Putamen (tissue), 1 donor: ENCODE results near the gene MACROD2.

Source experiments
- DNase-seq: peaks from one replicate; pipeline ENCODE4 v3.0.0-alpha.2; 2016; ENCODE audit warnings: low spot score

Gene MACROD2

GRCh38 chr20:14866841-14867514, 871.7 kb downstream of the MACROD2 start:
- no peak for DNase-seq

GRCh38 chr20:14877301-14878028, 882.1 kb downstream of the MACROD2 start:
- no peak for DNase-seq

- DNase-seq: no peak
Observed at GRCh38 chr20:14878676-14879019, 883.3 kb downstream of the MACROD2 start.

- no peak for DNase-seq
Observed at GRCh38 chr20:14879020-14879697, 883.8 kb downstream of the MACROD2 start.

DNA sequence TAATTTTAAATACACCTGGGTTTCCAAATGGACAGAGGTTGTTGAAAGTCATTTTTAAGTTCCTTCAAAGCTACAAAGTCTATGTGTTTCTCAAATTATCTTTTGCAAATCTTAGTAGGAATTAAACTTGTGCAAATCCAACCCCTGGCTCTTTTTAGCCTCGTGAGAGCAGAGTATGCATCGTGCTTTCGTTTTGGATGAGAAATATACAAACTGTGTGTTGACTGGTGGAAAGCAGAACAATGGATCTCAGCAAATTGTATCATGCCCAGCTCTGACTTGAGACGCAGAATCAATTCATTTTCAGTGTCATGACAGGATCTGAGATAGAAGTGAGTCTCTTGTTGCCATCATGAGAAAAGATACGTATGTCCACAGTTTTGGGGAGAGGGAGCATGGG, 884.5 kb downstream of the MACROD2 start:
- DNase-seq: no peak

GRCh38 chr20:14881518-14881917, 886.2 kb downstream of the MACROD2 start:
- DNase-seq: no peak

DNA sequence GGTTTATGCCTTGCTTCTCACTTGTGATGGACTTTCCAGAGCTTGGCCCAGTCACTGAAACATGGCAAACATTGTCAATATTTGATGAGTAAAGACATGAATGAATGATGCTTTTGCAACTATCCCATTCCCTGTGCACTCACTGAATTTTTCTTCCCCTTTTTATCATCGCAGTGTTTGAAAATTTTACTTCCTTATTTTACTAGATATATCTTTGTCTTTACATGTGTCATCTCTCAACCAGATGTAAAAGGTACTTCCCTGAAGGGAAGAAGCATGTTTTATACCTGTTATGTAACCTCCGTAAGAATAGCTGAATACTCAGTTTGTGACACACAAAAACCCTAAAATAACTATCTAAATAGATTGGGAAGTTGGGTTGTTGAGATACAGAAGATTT, 886.8 kb downstream of the MACROD2 start:
- no peak for DNase-seq

DNA sequence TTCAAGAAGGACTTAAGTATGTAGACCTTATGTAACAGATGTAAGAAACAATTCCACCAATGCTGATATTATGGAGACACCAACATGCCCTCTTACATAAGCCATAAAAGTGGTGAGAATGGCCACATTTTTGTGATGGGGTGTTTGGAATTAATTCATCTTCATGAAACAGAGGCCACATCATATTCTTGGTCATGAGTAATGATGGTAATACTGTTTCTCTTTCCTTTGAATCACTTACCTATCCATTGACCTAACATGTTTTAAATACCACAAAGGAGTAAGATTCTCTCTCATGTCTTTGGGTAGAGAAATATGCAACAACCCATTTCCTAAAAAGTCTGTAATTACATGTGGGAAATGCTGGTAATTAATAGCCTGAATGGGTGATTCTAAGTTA, 887.5 kb downstream of the MACROD2 start:
- DNase-seq: no peak

DNA sequence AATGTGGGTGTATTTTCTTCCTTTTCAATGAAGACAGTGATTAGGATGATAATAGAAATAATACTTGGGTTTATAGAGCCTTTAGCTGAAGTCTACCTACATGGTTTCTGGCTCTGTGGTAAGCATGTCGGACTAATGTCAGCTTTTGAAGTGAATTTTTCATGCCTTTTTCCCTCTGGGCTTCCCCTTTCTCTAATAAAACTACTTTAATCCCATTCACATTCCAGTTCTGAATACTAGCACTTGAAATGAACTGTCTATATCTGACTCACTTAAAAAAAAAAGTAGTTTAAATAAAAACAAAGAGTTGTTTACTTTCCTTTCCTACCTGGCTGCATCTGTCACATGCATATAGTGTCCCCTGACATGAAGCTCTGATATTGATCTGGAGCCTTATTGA, 888.0 kb downstream of the MACROD2 start:
- DNase-seq: no peak

DNA sequence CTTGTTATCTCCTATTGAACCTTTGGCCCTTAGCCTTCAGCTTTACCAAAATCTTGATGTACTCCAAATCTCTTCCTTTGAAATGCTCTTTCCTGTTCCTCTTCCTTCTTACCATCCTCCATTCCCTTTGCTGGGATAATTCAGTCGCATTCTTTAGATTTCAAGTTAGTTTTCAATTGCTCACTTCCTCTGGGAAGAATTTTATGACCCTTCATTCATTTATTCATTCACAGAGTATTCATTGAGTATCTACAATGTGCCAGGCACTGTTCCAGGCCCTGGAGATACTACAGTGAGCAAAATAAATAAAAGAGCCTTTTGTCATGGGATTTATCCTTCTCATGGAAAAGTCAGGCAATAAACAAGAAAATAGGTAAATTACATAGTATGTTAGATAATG, 890.3 kb downstream of the MACROD2 start:
- DNase-seq: no peak

DNA sequence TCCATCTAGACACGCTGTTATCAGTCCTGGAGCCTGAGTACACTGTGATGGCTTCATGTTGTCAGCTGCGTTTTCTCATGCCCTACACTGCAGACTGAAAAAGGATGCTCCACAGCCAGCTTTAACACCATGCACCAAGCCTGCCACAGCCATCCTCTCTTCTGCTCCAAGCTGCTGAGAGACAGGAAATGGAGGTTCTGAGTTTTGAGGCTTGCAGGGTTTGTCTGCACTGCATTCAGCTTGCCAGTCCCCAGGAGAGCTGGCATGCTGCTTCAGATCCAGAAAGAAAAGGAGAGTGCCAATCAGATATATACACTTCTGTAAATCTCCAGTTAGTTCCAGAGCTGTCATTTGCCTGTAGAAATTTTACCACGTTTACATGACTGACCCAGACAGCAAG, 892.8 kb downstream of the MACROD2 start:
- DNase-seq: no peak

DNA sequence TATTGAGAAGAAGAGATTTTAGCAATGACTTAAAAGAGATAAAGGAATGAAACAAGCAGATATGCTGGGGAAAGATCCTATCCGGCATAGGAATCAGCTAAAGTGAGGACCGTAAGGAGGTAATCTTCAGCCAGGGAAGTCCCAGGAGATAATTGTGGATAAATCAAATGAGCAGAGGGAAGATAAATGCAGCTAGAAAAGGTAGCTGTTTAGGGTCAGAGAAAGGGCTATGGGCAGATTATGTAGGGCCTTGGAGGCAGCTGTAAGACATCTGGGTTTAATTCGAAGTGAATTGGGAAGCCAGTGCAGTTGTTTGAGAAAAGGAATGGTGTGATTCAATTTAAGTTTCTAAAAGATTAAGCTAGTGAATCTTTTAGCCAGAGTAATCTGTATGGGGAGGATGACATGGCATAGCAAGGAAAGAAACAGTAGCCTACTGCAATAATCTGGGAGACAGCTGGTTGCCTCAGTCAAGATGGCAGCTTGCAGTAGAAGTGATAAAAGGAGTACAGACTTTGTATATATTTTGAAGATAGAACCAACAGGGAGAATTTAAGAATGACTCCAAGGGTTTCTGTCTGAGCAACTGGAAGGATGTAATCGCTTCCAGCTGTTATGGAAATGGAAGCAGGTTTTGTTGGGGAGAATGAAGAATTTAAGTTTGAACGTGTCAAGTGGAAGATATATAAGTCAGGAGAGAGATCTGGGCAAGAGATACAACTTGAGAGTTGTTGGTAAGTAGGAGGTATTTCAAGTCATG, 894.4 kb downstream of the MACROD2 start:
- DNase-seq: no peak

GRCh38 chr20:14890713-14891112, 895.4 kb downstream of the MACROD2 start:
- DNase-seq: no peak

GRCh38 chr20:14892782-14893181, 897.5 kb downstream of the MACROD2 start:
- no peak for DNase-seq

DNA sequence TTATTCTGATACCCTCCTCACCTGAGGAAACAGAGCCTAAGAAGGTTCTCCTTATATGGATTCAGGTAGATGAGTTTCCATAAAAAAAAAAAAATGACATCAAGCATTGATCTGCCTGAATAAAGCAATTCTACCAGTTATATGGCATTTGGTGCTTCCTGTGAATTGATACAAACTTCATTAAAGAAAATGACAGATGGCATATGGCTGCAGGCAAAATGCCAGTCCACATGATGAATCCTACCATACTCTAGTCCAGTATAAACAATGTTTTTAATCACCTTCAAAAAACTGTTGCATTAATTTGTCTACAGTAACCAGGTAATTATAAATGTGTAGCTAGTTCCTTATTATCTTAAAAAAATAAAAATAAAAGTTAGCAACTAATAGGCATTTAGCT, 901.3 kb downstream of the MACROD2 start:
- DNase-seq: no peak

DNA sequence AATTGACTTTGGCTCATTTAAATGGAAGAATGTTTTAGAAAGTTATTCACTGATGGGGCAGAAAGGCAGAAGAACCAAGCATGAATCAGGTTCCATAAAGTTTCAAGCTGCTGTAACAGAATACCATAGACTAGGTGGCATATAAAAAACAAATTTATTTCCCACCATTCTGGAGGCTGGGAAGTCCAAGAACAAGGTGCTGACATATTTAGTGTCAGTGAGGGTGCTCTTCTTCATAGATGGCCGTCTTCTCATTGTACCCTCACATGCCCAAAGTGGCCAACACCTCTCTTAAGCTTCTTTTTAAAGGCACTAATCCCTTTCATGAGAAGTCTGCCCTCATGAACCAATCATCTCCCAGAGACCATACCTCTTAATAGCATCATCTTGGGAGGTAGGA, 902.3 kb downstream of the MACROD2 start:
- no peak for DNase-seq

DNA sequence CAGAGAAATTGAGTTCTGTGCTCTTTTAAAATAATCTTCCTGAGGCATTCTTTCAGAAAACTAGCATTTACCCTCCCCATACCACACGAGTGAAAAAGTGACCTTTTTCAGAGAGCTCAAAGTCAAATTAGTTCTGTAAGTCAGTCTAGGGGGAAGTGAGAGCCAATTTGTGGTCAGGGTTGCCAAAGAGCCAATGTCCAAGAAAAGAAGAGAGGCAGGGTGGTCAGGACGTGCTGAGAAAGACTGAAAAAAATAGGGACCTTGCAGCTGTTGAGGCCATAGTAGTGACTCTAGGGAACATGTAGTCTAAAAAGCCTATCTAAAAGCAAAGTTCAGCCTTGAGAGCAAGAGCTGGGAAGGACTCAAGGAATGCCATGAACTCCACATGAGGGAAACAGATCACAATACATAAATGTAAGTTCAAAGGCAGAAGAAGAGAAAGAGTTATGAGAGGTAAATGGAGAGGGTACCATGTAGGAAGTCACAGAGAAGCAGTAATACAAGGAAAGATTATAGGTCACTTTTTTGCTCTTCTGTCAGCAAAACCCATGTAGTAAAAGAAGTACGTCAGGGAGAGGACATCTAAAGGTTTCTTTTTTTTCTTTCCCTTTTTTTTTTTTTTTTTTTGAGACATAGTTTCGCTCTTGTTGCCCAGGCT, 907.2 kb downstream of the MACROD2 start:
- DNase-seq: no peak

DNA sequence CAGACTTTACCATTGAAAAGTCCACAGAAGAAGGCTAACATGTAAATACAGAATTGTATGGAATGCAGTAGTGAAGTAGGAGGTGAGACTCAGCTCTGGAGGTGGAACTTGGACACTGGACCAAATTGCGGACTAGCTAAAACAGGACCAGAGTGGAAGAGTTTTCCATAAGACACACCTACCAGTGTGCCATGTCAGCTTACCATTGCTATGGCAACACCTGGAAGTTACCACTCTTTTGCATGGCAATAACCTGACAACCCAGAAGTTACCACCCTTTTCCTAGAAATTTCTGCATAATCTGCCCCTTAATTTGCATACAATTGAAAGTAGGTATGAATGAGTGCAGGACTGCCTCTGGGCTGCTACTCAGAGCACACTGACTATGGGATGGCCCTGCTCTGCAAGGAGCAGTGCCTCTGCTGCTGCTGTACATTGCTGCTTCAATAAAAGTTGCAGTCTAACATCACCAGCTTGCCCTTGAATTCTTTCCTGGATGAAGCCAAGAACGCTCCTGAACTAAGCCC, 911.7 kb downstream of the MACROD2 start:
- DNase-seq: no peak

- no peak for DNase-seq
Observed at GRCh38 chr20:14910126-14910525, 914.8 kb downstream of the MACROD2 start.

DNA sequence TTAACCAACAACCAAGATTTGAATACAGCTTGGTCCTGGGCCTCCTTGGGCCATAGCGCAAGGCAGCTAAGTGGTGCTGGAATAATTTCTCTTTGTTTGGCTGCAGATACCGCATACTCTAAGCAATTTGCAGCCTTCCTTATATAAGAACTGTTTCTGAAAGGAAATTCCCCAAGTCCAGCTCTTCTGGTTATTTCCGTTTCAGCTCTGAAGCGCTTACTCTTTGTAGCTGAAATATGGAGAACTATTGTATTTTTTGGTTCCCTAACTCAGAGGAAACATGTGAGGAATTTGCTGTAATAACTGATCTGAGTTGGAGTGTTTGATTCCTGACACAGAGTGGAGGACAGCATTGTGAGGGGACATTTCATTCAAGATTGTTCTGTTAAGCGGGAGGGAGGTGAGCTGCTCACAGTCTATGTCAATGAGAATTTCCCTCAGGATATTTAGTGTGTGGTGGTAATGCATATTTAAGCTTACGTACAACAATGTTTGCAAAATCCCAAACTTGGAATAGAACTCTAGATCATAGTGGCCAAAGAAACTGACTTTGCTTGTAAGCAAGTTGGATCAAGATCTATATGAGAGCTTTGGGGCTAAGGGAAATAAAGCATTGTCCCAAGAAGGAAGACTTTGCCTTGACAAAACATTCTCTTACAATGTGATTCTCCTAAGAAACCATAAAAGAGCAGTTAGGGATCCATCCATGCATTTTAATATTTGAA, 918.7 kb downstream of the MACROD2 start:
- DNase-seq: no peak

- no peak for DNase-seq
Observed at GRCh38 chr20:14914633-14915032, 919.3 kb downstream of the MACROD2 start.
